Stimulated activated CD4-positive, alpha-beta T cell treated with anti-CD3 and anti-CD28 coated beads, Interleukin-4, amount 100 ng/mL, for 48 hours (primary cell): ENCODE results near the gene KSR2.
"Not testable (repeated sequence)": the region's sequence is repeated elsewhere in the genome, so short reads cannot be mapped to it uniquely, and the experiment has no call there.

ENCODE experiments used
- DNase-seq, 2 donors: peaks; one replicate each; pipeline ENCODE4 v3.0.0-alpha.2; 2020; ENCODE audit warnings: low read depth in 2 of 2

KSR2 gene

DNA sequence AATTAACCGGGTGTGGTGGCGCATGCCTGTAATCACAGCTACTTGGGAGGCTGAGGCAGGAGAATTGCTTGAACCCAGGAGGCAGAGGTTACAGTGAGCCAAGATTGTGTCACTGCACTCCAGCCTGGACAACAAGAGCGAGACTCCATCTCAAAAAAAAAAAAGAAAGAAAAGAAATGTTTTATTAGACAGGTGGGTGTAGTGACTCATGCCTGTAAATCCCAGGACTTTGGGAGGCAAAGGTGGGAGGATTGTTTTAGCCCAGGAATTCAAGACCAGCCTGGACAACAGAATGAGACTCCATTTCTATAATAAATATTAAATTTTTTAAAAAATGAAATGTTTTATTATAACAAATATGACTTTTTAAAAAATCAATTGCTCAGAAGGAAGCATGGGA lies 77.5 kb downstream of the KSR2 start:
- DNase-seq: not testable (repeated sequence)

DNA sequence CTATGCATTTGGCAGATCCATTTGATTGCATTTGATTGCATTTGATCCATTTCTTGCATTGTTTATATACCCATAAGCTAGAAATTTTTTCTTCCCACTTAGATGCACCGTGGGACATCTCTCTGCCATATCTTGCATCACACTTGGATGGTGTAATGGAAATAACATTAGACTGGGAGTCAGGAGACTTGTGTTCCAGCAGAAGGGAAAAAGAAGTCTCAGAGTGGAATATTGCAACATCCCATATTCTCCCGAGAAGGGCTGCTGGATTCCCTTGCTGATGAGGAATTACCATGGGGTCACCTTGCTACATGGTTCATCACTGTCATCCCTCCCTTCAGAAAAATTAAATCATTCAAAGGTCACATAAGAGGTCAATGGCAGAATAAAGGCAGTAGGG lies 78.1 kb downstream of the KSR2 start:
- DNase-seq: no peak

DNA sequence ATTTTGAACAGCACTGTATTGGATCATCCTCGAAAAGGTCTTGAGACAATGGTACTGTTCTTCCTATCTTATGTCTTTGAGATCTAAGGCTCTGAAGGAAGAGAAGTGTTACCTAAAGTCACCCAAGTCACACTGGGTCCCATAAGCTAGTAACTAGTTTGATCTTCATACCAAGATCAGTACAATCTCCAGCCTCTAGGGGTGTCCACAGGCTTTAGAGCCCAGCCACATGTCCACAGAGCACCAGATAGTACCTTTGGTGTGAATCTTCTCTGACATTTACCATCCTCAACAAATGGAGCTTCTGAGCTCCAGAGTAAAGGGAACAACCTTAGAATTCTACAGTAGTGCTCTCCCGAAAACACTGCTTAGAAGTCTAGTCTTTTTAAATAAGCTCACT lies 78.7 kb downstream of the KSR2 start:
- DNase-seq: no peak

DNA sequence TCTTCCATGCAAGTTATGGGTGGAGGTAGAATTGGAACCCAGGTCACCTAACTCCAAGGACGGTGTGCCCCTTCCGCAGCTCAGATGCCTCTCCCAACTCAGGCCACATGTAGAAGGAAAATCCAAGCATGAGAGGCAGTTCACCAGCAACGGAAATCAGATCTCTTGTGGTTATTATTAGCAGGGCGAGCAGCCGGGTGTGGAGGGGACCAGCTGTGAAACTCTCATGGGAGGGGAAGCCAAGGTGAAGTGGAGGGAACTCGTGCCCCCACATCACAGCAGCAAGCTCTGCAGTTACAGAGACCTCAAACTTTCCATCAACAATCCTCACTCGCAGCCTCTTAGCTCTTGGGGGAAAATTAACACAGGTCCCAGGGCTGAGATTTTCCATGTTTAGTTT lies 79.7 kb downstream of the KSR2 start:
- DNase-seq: no peak

DNA sequence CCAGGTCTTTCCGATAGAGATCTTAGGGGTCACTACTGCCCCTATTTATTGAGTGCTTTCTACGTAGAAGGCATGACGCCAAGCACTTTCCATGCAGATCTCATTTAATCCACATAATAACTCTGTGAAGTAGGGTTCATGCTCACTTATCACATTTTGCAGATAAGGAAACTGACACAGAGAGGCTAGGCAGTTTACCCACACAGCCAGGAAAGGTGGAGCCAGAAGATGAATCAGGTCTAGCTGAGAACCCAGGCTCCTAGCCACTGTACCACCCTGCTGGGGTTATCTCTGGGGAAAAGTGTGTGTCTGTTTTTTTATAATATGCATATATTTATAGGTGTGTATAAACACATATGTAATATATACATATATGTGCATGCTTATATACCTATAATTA lies 83.6 kb downstream of the KSR2 start:
- no peak for DNase-seq

GRCh38 chr12:117884161-117884560 lies 84.6 kb downstream of the KSR2 start:
- DNase-seq: no peak

GRCh38 chr12:117882603-117883184 lies 86.1 kb downstream of the KSR2 start:
- no peak for DNase-seq

GRCh38 chr12:117882181-117882580 lies 86.6 kb downstream of the KSR2 start:
- no peak for DNase-seq

- no peak for DNase-seq
Observed at GRCh38 chr12:117881517-117881916, 87.3 kb downstream of the KSR2 start.

GRCh38 chr12:117878605-117879004 lies 90.2 kb downstream of the KSR2 start:
- no peak for DNase-seq

GRCh38 chr12:117876436-117876816 lies 92.4 kb downstream of the KSR2 start:
- no peak for DNase-seq

- peak; percentile 17 to 21 for DNase-seq
Observed at GRCh38 chr12:117875744-117876435, 92.9 kb downstream of the KSR2 start.

DNA sequence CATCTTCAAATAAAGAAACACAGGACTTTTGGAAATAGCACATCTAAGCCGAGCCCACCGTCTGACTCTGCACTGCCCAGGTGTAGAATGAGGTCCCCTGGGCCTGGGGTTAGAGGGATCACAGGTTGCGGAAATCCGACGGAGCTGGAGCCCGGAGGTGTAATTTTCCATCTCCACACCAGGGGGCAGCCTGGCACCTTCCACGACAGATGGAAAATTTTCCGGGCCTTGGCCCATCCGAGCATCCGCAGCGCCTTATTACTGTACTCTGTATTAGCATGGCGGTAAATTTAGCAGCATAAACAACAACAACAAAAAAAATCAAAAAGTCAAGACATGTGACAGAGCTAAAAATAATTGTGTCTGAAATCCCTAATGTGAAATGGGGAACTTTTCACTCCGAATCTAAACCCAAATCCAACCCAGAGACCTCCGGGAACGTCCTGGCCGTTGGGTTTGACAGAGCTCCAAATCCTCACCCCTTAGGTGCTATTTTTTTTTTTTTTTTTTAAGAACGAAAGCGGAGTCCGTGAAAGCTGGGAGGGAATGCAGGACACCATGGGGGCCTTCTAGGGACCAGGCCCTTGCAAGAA lies 93.9 kb downstream of the KSR2 start:
- peak; percentile 54 to 71 for DNase-seq

GRCh38 chr12:117874198-117874597 lies 94.6 kb downstream of the KSR2 start:
- not testable (repeated sequence) for DNase-seq

DNA sequence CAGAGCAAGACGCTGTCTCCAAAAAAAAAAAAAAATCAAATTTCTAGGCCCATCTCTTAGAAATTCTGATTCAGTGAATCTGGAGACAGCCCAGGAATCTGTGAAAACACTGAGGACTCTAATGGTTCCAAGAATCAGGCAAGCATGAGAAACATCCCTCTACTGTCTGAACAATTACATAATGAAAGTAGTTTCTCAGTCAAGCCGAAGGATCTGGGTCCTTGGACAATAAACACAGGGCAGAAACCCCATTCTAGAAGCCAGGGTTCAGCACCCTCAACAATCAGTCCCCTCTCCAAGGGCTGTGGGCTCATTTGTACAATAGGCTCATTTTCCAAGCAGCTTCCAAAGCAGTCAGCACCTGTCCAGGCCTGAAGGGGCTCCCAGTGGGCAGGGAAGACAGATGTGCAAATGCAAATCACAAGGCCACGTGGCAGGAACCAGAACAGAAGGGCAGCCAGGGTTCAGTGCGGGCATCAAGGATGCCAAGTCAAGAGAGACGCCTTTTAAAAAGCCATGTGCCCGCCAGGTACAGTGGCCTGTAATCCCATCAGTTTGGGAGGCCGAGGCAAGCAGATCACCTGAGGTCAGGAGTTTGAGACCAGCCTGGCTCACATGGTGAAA lies 96.1 kb downstream of the KSR2 start:
- no peak for DNase-seq

DNA sequence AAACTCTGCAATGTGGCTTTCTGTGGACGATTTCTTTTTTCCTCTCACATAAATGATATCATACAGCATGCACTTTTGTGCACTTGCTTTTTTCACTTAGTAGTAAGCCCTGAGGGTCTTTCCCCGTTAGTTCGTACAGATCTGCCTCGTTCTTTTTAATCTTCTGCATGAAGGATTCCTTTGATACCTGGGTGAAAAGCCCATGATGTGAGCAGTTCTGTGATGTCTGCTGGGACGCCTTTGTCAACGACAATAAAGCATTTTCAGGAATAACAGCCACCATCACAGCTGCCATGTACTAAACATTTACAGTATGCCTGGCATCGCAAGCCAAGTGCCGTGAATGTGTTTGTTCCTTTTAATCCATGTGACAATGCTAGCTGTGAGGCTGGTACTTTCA lies 99.2 kb downstream of the KSR2 start:
- DNase-seq: no peak

DNA sequence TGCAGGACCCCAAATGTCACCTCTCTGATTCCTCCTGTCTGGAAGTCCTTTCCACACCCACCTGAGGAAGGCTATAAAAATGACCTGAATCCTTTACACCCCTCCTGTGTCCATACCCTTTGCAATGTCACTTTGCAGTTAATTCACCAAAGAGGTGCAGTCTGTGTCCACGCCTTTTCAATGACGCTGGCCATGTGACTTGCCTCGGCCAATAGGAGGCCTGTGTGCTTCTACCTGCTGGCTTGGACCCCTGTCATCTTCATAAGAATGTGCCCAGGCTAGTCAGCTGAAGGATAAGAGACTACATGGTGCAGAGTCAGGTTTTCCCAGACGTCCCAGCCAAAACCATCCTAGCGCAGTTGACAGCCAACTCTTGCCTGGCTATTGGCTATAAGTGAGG lies 101.4 kb downstream of the KSR2 start:
- no peak for DNase-seq

DNA sequence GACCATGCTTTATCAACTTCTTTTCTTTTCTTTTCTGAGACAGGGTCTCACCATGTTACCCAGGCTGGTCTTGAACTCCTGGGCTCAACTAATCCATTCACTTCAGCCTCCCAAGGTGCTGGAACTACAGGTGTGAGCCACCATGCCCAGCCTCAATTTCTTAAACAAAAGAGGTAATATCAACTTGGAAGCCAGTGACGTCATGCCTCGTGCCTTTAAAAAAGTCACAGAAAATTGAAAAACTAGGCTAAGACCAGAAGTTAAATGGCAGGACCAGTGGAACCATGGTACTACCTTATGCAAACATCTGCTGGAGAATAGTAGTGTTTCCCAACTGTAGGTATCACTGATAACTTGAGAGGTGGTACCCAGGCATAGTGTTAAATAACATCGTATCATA lies 103.3 kb downstream of the KSR2 start:
- no peak for DNase-seq

DNA sequence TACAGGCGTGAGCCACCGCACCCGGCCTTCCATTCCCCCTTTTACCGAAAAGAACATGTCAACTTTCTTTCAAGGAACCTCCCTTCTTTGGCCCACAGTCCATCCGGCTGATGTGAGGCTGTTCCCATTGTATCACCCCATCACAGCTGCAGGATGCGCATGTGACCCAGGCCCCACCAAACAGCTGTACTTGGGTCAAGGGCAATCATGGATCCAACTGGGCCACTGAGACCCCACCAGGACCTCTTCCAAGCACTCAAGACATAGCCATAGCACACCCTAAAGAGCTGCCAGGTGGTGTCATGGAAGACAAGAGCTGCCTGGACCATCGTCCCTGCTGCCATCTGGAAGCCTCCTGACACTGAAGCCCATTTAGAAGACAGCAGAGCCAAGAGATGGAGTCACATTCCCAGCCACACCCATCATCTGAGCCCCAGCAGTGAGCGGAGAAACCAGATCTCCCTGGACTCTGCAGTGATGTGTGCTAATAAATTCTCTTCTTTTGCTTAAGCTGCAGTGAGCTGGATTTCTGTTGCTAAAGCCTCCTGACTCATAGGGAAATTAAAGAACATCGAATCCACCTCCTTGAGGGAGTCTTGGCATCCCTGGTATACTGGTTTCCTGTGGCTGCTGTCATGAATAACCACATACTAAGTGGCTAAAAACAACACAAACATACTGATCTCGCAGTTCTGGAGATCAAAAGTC lies 105.6 kb downstream of the KSR2 start:
- DNase-seq: no peak

DNA sequence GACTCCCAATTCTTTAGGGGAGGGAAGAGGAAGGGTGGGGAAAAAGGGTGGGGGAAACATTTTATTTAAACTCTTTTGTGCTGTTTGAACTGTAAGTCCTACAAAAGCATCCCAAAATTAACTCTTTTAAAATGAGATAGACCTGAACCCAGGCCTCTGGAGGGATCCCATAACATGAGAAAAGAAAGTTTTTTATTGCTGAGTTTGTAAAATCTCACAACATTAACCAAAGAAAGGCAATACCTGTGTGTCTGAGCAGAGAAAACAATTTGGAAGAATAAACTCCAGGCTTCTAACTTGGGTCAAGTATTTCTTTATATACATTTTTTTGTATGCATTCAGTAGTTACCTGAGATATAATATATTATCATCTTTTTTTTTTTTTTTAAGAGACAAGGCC lies 107.1 kb downstream of the KSR2 start:
- no peak for DNase-seq

DNA sequence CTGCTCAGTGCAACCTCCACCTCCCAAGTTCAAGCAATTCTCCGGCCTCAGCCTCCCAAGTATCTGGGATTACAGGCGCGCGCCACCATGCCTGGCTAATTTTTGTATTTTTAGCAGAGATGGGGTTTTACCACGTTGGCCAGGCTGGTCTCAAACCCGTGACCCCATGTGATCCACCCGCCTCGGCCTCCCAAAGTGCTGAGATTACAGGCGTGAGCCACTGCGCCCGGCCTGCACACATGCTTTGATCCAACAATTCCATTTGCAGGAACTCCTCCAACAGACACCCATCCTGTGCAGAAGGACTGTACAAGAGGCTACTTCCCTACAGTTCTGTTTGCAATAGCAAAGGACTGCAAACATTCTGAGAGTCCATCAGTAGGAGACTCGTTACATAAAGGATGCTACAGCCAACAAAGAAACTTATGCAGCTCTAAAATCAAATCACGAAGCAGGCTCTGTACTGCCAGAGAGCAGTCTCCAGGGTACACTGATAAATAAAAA lies 108.0 kb downstream of the KSR2 start:
- not testable (repeated sequence) for DNase-seq

DNA sequence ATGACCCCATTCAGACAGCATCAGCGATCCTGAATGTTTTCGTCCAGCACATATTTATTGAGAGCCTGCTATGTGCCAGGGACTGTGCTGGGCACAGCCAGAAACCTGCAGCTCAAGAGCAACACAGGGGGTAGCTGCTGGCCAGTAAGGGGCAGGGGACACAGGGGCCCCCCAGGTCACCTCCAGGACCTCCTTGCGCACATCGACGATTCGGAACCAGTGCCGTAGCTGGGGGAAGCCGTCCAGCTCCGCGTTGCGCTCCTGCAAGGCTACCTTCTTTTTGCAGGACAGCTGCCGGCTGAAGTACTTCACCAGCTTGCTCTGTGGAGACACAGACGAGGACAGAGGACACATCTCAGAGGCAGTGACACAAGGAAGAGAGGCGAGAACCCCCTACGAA lies 108.7 kb downstream of the KSR2 start:
- DNase-seq: no peak
